Fibroblast of lung (primary cell): ENCODE data around the gene MTFP1. TPM values are rescaled to one million over a fixed set of nuclear protein-coding genes. Genes with fewer than 3 reads are reported as not detected.

Experiments
- DNase-seq, 2 donors: peaks; one replicate each; pipeline versions ENCODE4 v3.0.0 to v3.0.0-alpha.2; 2010; ENCODE audit warnings: low read depth in 2 of 2
- H2AFZ ChIP-seq: 2 replicates; pipeline ENCODE4 v1.5.1; 2012; ENCODE audit warnings: low read length, control low read depth, inconsistent platforms
- H3K27ac ChIP-seq: 2 replicates; pipeline ENCODE4 v1.5.1; 2011; ENCODE audit warnings: low read length, control low read depth; ENCODE audit not compliant: insufficient read depth
- H3K27me3 ChIP-seq: 2 replicates; pipeline ENCODE4 v1.5.1; 2011; ENCODE audit warnings: mild to moderate bottlenecking, low read length; ENCODE audit not compliant: control insufficient read depth, insufficient read depth
- H3K36me3 ChIP-seq: 2 replicates; pipeline ENCODE4 v1.5.1; 2011; ENCODE audit warnings: low read length; ENCODE audit not compliant: control insufficient read depth, insufficient read depth
- H3K4me1 ChIP-seq: 2 replicates; pipeline ENCODE4 v1.5.1; 2011; ENCODE audit warnings: low read length; ENCODE audit not compliant: control insufficient read depth, insufficient read depth; ENCODE audit errors: extremely low read depth
- H3K4me2 ChIP-seq: 2 replicates; pipeline ENCODE4 v1.5.1; 2011; ENCODE audit warnings: low read length, control low read depth; ENCODE audit not compliant: insufficient read depth; ENCODE audit errors: extremely low read depth
- H3K4me3 ChIP-seq, 4 experiments: fragments of 200-600 bp in 1 of 4; sonication (generic) in 1 of 4; replicated peaks in 1 of 4; 2 replicates each; pipeline ENCODE4 v1.5.1; 2011 to 2016; ENCODE audit warnings: low read length in 4 of 4, low read depth in 3 of 4, mild to moderate bottlenecking in 3 of 4, control low read depth in 2 of 4, inconsistent platforms in 1 of 4, mixed read lengths in 1 of 4; ENCODE audit not compliant: insufficient read depth in 1 of 4; ENCODE audit errors: control extremely low read depth in 1 of 4
- H3K79me2 ChIP-seq: 2 replicates; pipeline ENCODE4 v1.5.1; 2012; ENCODE audit warnings: mild to moderate bottlenecking, low read length, inconsistent platforms; ENCODE audit not compliant: control insufficient read depth, insufficient read depth
- H3K9ac ChIP-seq: 2 replicates; pipeline ENCODE4 v1.5.1; 2011; ENCODE audit warnings: mild to moderate bottlenecking, low read length, control low read depth; ENCODE audit not compliant: insufficient read depth
- H3K9me3 ChIP-seq: 2 replicates; pipeline ENCODE4 v1.5.1; 2012; ENCODE audit warnings: low read depth, low read length; ENCODE audit not compliant: control insufficient read depth, insufficient read depth
- H4K20me1 ChIP-seq: 2 replicates; pipeline ENCODE4 v1.5.1; 2011; ENCODE audit warnings: low read length; ENCODE audit not compliant: control insufficient read depth, insufficient read depth; ENCODE audit errors: extremely low read depth
- CTCF ChIP-seq, 2 donors: IDR thresholded peaks in 1 of 2; conservative IDR thresholded peaks in 1 of 2; 1 replicate in 1 of 2; 2 replicates in 1 of 2; pipeline ENCODE4 v1.5.1; 2011 to 2012; ENCODE audit warnings: low read length in 2 of 2, control low read depth in 1 of 2, inconsistent platforms in 1 of 2, low read depth in 1 of 2, mild to moderate bottlenecking in 1 of 2
- EZH2 ChIP-seq: IDR thresholded peaks from 2 replicates; pipeline ENCODE4 v1.5.1; 2012; ENCODE audit warnings: low read length, control low read depth, mild to moderate bottlenecking; ENCODE audit errors: missing control alignments
- polyA plus RNA-seq, 2 donors: library from polyadenylated mRNA; depleted of rRNA in 1 of 2; stranded (reverse) in 1 of 2; unstranded in 1 of 2; fragments of >200 nt; gene quantifications; 2 replicates each; pipeline ENCODE4 v1.2.1, GENCODE V29; 2011 to 2012; ENCODE audit warnings: missing spikeins in 1 of 2
- total RNA-seq: library from RNA; depleted of rRNA; stranded (reverse); fragments of >200 nt; gene quantifications from 2 replicates; pipeline ENCODE4 v1.2.1, GENCODE V29; 2014

Gene MTFP1
- total and polyA plus RNA-seq, 2 donors (not counting 1 experiment from before 2014, with no cell fraction given), result 2.5 to 3.8 TPM

GRCh38 chr22:30411780-30412179 is 13.8 kb upstream of the MTFP1 start:
- H3K9me3 ChIP-seq, result no peaks in the 10 kb centered on the region
- no peak overlapping the region for H2AFZ ChIP-seq
- no peak overlapping the region for H3K27ac ChIP-seq
- no peaks in the 10 kb centered on the region for H3K27me3 ChIP-seq
- H3K4me2 ChIP-seq, result no peak overlapping the region
- DNase-seq, result no peak
- no peak for TF ChIP-seq CTCF (conservative IDR thresholded peaks at IDR 0.05 in 1 of 2, IDR thresholded peaks at IDR 0.05 in 1 of 2; ENCODE audit: low read depth in 1 of 2, low read length in 2 of 2)
- TF ChIP-seq EZH2, result no peak
- no peak overlapping the region for H3K4me3 ChIP-seq
- H3K79me2 ChIP-seq, result no peaks in the 10 kb centered on the region
- H3K4me1 ChIP-seq, result peaks cover 2% of the 10 kb centered on the region
- no peak overlapping the region for H3K9ac ChIP-seq
- peaks cover 19% of the 10 kb centered on the region for H3K36me3 ChIP-seq
- no peaks in the 10 kb centered on the region for H4K20me1 ChIP-seq

- TF ChIP-seq EZH2 (no peak), CTCF (conservative IDR thresholded peaks at IDR 0.05 in 1 of 2, IDR thresholded peaks at IDR 0.05 in 1 of 2; ENCODE audit: low read depth in 1 of 2, low read length in 2 of 2) (no peak)
- no peak for DNase-seq
Observed at GRCh38 chr22:30413001-30413400, 12.6 kb upstream of the MTFP1 start.

GRCh38 chr22:30413745-30414524 is 11.6 kb upstream of the MTFP1 start:
- Histone ChIP-seq H3K27me3 (no peaks in the 10 kb centered on the region), H3K4me2 (no peak overlapping the region), H3K4me1 (no peaks in the 10 kb centered on the region), H3K4me3 (no peak overlapping the region), H3K9me3 (no peaks in the 10 kb centered on the region), H3K79me2 (no peaks in the 10 kb centered on the region), H3K27ac (no peak overlapping the region), H2AFZ (no peak overlapping the region), H4K20me1 (no peaks in the 10 kb centered on the region), H3K36me3 (peaks cover 21% of the 10 kb centered on the region), H3K9ac (no peak overlapping the region)
- TF ChIP-seq EZH2 (no peak), CTCF (conservative IDR thresholded peaks at IDR 0.05 in 1 of 2, IDR thresholded peaks at IDR 0.05 in 1 of 2; ENCODE audit: low read depth in 1 of 2, low read length in 2 of 2) (no peak)
- DNase-seq, result no peak

More at GRCh38 chr22:30413001-30413400, 12.6 kb upstream of the MTFP1 start:
- Histone ChIP-seq H2AFZ (no peak overlapping the region), H3K9me3 (no peaks in the 10 kb centered on the region), H3K27me3 (no peaks in the 10 kb centered on the region), H3K36me3 (peaks cover 21% of the 10 kb centered on the region), H3K4me1 (peaks cover 2% of the 10 kb centered on the region), H3K27ac (no peak overlapping the region), H3K9ac (no peak overlapping the region), H4K20me1 (no peaks in the 10 kb centered on the region), H3K79me2 (no peaks in the 10 kb centered on the region), H3K4me3 (no peak overlapping the region), H3K4me2 (no peak overlapping the region)
